HG03558 (cell line): ENCODE results near the gene RGS14.
"Not testable (repeated sequence)": the region's sequence is repeated elsewhere in the genome, so short reads cannot be mapped to it uniquely, and the experiment has no call there.

Experiments used
- ATAC-seq: cut with Tn5 transposase; IDR thresholded peaks from one replicate; pipeline ENCODE4 v1.9.1; 2021; ENCODE audit warnings: moderate number of reproducible peaks; ENCODE audit not compliant: unreplicated experiment; ENCODE audit errors: extremely low read depth

The RGS14 gene

DNA sequence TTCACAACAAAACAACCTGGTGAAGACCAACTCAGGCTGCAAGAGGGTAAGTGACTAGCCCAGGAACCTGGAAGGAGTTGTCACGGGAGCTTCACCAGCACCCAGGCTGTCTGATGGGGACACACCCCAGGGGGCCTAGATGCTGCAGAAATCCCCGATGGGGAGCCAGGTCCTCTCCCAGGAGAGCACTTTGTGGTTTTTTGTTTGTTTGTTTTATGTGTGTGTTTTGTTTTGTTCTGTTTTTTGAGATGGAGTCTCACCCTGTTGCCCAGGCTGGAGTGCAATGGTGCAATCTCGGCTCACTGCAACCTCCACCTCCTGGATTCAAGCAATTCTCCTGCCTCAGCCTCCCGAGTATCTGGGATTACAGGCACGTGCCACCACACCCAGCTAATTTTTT is 17.8 kb downstream of the RGS14 start:
- not testable (repeated sequence) for ATAC-seq

DNA sequence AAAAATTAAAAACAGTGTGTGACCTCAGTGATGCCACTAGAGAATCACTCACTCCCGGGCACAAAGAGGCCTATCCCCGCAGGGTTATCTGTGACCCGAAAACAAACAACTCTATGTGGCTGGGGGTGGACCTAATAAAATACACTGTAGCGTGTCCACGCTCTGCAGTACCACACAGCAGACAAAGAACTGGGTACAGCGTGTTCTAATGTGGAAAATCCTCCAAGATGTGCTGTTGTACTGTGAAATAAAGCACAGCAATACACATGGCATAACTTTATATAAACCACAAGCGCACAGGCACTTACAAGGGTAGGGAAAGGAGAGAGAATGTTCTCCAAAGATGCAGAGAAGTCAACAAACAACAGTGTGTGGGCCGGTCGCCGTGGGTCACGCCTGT is 18.4 kb downstream of the RGS14 start:
- no peak for ATAC-seq

DNA sequence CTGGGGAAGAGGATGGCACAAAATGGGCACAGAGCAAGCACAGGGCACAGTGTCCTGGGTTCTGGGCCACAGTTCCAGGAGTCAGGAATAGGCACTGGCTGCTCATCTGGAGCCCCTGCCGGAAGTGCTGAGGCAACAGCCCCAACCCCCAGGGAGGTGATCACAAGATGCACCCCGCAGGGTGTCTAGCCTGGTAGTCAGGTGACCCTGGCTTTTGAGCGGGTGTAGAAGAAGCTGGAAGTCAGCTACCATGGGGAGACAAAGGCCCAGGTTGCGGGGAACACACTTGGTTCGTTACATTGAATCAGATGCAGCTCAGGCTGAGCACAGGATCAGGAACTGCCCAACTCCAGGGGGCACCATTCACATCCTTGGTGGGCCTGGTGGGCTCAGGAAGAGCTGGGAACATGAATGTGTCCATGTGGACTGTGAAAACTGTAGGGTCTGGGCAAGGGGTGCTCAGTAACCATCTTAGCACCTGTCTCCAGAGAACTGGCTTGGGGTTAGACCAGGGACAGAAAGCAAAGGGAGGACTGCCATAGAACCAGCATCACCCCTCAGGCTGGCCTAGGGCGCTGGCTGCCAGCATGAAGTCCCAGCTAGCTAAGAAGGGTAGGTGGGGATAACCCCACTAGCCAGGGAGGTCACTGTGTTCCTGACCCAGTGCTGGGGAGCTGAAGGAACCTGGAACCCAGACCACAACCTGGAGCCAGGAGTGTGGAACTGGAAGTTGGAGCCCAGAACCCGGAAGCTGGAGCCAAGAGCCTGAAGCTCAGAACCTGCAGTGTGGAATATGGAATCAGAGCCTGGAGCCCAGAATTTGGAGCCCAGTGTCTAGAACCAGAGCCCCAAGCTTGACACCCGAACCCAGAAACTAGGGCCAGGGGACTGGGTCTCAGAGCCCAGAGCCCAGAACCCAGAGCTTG is 20.4 kb downstream of the RGS14 start:
- ATAC-seq, result no peak

DNA sequence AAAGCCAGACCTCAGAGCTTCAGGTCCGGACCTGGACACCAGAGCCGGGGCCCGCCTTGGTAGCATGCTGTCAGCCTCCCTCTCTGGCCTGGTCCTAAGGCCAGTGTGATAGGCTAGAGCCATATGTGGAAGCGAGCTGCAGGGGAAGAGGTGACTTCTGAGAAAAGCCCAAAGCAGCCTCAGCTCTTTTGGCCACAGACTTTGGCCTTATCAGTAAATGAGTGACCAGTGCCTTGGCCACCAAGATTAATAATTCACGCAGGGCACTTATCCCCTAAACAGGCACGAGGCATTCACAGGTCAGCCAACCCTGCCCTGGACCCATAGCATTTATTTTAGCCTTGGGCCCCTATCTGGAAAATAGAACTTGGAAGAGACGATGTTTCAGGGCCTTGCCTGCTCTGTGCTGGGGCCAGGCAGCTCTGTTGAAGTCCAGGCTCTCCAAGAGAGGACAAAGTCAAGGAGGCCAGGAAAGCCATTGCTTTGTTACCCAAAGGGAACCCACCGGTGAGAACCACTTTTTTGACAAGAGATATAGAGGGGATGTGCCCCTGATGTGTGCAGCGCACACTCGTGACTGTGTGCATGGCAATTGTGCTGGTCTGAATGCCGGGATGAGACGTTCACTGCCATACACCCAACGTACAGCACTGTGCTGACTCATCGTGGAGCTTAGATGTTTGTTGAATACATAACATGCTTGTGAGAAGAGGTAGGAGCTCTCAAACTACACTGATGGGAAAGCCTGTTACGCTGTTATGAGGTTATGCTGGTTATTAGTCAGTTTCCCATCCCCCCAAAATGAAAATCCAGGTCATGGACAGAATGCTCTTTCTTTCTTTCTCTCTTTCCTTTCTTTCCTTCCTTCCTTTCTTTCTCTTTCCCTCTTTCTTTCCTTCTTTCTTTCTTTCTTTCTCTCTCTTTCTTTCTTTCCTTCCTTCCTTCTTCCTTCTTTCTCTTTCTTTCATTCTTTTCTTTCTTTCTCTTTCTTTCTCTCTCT is 21.5 kb downstream of the RGS14 start:
- ATAC-seq, result no peak

DNA sequence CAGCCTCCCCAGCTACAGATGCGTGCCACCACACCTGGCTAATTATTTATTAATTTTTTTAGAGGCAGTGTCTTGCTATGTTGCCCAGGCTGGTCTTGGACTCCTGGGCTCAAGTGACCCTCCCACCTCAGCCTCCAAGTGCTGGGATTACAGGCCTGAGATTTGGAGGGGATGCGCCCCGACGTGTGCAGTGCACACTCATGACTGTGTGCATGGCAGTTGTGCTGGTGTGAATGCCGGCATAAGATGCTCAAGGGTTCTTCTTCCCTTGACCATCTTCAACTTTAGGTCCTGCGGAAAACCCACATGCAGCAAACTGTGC is 23.0 kb downstream of the RGS14 start:
- no peak for ATAC-seq

DNA sequence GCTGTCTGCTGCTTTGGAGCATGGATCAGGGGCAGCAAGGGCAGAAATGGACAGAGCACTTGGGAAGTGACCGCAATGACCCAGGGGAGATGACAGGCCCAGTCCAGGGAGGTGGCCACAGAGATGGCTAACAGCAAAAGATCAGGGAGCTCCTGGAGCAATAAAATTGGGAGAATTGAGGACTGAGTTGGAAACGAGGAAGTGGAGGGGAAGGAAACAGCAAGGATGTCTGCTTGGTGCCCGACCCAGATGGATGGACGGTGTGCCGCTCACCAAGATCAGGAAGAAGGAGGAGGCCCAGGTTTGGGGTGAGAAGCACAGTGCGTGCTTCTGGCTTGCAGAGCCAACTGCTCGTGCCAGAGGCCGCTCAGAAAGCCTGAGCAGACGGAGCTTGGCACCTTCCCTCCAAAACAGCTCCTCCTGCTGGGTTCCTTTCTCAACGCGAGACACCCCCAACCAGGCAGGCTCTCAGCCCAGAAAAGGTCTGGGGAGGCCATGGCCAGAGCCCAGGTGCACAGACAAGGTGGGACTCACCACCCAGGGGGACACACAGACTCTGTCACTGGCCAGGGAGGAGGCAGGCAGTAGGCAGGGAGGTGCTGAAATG is 24.8 kb downstream of the RGS14 start:
- ATAC-seq, result no peak

DNA sequence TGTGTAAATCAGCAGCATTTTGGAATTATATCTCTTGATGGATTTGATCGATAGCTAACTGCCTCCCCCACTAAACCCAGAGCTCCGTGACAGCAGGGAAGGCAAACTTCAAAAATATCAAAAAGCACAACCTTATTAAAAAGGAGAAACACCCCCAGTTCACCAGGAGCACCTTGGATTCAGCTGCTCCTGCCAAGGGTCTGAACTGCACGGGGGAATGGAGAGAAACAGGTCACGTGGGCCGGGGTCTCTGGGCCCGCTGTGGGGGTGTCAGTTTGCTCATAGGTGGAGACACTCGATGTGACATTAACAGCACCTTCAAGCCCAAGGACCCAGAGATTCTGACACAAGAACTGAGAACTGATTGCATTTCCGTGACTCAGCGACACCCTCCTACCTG is 25.5 kb downstream of the RGS14 start:
- ATAC-seq, result no peak

DNA sequence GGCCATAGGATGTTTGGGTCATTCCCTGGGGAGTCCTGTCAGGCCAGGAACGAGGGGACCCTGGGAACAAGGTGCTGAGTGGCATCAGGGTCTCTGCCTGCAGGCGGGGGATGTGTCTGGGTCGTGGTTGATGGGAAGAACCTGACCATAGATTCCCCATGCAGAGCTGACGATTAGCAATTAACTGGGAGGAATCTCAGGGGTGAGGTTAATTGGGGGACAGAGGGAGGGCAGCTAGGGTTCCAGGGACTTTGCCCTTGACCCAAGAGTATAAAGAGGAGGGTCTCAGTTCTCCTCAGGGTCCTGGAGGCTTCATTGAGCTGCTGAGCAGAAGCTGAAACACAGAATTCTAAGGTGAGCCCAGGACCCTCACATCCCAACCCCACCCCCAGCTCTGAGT is 26.4 kb downstream of the RGS14 start, which contains the start of gene SLC34A1:
TSS of gene SLC34A1 (plus strand) at position 301 of the 400 bp plus-strand sequence. CDS start 1,308 bp downstream, outside the sequence.
- no peak for ATAC-seq

DNA sequence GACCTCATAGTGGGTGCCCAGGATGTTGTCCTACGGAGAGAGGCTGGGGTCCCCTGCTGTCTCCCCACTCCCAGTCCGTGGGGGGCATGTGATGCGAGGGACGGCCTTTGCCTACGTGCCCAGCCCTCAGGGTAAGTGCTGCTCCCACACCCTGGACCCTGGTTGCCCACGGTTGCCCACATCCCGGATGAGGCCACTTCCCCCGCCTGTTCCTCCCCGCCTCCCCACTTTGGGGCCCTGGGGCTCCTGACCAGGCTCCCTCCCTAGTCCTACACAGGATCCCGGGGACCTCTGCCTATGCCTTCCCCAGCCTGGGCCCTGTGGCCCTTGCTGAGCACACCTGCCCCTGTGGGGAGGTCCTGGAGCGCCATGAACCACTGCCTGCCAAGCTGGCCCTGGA is 28.0 kb downstream of the RGS14 start:
- no peak for ATAC-seq

DNA sequence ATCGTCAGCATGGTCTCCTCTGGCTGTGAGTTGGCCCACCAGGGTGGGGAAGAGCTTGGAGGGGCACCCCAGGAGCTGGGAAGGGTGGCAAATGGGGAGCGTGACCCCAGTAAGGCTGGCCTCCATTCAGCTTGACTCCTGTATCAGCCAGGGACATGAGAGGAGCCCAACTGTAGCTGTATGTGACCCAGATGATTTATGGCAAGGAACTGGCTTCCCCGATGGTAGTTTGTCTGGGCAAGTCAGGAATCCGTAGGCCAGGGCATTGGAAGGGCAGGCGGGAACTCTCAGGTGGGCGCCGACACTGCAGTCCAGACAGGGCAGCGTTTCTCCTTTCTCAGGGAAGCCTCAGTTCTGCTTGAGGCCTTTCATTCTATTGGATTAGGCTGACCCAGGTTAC is 28.8 kb downstream of the RGS14 start:
- no peak for ATAC-seq

DNA sequence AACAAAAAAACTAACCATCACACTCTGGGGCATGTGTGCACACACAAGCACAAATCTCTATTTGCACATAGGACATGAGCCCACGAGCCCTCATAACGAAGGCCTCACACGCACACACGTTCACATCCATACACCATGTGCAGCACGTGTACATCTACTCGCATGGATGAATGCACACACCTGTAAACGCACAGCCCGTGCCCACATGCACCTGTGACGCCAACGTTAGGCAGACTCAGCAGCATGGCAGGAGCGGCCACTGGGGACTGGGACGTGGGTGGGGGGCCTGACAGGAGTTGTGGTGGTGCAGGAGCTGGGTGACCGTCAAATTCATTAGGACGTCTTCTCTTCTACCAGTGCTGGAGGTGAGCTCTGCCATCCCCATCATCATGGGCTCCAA is 29.7 kb downstream of the RGS14 start:
- no peak for ATAC-seq

DNA sequence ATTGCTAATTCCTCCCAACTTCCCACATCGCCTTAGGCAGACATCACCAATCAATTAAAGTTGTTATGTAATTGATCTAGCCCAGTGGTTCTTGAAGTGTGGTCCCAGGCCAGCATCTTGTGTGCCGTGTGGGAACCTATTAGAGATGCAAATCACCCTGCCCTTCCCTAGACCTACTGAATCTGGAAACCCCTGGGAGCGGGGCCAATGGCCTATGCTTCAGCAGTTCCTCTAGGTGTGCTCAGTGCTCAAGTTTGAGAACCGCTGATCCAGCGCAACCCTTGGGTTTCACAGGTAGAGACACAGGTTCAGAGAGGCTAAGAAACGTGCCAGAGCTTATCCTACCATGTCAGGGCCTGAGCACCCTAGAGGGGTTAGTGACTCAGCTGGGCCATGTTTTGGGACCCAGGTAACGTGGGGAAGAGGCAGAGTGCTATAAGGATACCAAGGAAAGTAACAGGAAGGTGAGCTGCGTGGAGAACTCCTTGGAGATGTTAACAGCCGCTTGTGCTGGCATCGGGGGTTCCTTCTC is 30.9 kb downstream of the RGS14 start:
- ATAC-seq, result no peak

DNA sequence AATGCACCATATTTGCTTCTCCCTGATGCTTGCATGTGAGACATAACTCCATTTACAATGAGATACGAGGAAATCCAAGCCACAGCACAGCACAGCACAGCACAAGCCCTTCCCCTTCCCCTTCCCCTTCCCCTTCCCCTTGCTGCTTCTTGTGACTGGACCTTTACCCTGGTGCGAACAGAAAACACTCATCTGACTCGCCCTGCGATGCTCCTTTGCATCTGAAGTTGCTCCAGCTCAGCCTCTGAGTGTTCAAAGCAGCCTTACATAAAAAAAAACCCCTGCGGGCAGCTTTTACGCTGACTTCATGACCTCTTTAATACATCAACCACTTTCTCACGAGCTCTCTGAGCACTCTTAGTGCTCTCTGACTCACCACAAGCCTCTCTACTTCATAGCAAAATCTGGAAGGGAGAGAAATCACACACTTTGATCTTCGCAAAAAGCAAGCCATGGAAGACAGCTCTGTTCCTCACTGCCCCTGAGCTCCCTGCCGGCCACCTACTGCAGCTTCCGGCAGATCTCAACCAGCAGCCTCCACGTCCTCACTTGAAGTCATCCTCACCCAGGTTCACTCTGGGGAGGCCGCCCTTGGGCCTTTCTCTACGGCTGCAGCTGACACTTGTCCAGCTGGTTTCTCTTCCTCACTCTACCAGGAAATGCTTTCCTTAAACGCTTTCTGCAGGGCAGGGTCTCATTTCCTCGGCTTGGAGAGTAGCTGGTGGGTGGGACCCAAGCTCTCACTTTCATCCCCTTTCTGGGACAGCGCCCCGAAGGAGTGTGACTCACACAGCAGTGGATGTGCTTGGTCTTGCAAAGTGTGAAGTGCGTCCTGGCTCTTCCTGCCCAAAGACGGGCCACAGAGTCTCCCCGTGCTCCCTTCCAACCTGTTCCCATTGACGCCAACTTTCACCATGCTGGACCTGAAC is 31.8 kb downstream of the RGS14 start:
- no peak for ATAC-seq

DNA sequence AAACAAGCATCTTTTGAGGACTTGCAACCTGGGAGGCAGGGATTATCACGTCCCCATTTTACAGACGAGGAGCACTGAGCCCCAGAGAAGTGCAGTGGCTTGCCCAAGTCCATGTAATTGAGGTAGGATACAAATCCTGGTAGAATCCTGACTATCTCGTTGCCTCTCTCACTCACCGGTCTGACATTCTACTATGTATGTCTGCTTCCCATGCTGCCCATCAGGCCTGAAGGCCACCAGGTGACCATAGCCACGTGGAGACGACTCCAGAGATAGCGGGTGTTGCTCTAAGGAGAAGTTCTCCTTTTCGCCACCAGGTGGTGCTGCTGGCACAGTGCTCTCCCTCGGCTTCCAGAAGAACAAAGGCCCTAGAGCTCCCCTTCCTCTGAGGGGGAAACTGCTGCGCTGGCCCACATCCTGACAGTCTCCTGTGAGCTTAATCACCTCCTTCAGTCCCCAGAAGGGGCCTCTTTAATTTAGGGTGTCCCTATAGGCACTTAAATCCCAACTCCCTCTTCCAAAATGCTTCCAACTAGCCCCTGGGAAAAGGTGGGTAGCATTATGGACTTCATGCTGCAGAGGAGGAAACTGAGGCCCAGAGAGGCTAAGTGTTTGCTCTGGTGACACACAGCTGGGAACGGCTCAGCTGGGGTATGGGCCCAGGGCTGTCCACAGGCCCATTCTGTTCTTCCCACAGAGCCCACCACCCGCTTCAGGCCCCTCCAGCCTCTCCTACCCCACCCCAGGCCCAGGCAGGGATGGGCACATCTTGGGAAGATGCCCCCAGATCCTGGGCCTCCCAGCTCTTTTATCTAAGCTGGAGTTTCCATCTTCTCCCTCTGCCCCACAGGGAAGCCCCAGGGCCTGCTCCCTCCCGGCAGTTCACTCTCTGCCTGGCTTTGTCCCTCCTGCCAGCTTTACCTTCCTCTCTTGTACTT is 32.9 kb downstream of the RGS14 start:
- peak; percentile 54 for ATAC-seq

DNA sequence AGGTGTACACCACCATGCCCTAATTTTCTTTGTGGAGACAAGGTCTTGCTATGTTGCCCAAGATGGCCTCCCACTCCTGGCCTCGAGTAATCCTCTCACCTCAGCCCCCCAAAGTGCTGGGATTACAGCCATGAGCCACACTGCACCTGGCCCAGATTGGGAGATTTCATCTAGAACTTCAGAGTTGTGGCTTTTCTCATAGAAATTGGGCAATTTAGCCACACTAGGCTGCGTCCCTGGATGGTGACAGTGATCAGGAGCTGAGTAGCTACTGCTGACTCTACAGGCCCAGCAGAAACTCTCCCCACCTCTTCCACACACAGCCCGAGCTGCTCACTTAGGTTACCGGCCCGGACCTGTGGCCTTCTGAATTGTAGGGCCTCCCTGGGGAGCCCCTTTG is 35.0 kb downstream of the RGS14 start:
- ATAC-seq, result no peak

DNA sequence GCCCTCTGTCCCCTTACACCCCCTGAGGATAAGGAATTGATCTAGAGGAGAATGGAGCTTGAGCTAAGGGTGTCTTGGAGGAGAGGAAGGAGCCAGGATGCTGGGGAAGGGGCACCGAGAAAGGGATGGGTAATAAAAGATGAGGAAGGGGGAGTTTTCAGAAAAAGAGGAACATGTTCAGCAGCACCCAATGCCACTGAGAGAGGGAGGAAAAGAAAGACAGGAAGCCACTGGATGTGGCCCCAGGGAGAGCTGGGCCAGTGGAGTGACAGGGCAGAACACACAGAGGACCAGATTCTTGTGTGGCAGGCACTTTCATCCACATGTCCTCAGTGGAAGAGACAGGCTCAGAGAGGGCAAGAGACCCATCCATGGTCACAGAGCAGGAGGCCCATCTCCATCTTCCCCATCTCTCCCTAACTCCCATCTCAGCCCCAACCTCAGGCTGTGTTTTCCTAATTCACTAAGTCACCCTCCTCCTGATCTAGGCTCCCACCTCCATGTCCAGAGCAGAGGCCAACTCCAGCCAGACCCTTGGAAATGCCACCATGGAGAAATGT is 35.6 kb downstream of the RGS14 start:
- ATAC-seq, result no peak

DNA sequence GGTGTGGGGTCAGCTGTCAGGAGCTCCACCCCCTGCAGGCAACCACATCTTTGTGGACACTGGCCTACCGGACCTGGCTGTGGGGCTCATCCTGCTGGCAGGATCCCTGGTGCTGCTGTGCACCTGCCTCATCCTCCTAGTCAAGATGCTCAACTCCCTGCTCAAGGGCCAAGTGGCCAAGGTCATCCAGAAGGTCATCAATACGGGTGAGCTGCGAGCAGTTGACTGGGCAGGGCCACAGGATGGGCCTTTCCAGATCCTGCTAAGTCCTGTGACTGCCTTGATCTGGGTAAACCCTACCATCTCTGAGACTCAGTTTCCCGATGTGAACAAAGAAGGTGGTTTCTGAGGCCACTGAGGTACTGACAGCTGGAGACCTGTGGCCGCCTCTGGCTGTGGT is 36.3 kb downstream of the RGS14 start:
- no peak for ATAC-seq

DNA sequence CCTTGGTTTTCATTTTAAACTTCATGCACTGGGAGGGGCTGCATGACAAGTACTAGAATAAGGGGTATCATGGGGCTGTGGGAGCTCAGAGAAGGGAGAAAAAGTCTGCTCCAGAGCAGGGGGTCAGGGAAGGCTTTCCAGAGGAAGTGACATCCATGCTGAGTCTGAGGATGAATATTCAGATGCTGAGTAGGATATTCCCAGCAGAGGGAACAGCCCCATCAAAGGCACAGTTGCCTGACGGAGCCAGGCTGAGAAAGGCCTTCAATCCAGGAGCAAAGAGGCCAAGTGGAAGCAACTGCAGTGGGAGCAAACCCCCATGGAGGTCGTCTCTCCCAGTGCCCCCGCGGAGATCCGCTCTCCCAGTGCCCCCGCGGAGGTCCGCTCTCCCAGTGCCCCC is 38.4 kb downstream of the RGS14 start:
- ATAC-seq, result no peak
